GM23248 (cell line): ENCODE measurements around the gene SDK2. TPM values are rescaled to one million over a fixed set of nuclear protein-coding genes. Genes with fewer than 3 reads are reported as not detected.

Source experiments
- DNase-seq: peaks from one replicate; pipeline ENCODE4 v3.0.0-alpha.2; 2015
- H2AFZ ChIP-seq: fragments of 200-600 bp; sonication (generic); 2 replicates; pipeline ENCODE4 v1.6.1; 2016; ENCODE audit warnings: antibody characterized with exemption
- H3F3A ChIP-seq: fragments of 200-600 bp; sonication (generic); 2 replicates; pipeline ENCODE4 v1.6.1; 2016; ENCODE audit warnings: mild to moderate bottlenecking, antibody characterized with exemption, mixed run types; ENCODE audit not compliant: insufficient read depth
- H3K27ac ChIP-seq: fragments of 200-600 bp; sonication (generic); 2 replicates; pipeline ENCODE4 v1.5.1; 2016; ENCODE audit warnings: mild to moderate bottlenecking
- H3K27me3 ChIP-seq: fragments of 200-600 bp; sonication (generic); replicated peaks from 2 replicates; pipeline ENCODE4 v1.6.1; 2016; ENCODE audit warnings: mild to moderate bottlenecking; ENCODE audit not compliant: insufficient read depth
- H3K36me3 ChIP-seq: fragments of 200-600 bp; sonication (generic); 2 replicates; pipeline ENCODE4 v1.6.1; 2016; ENCODE audit warnings: low read depth, mild to moderate bottlenecking
- H3K4me1 ChIP-seq: fragments of 200-600 bp; sonication (generic); 2 replicates; pipeline ENCODE4 v1.6.1; 2016; ENCODE audit warnings: mild to moderate bottlenecking; ENCODE audit not compliant: insufficient read depth
- H3K4me2 ChIP-seq: fragments of 200-600 bp; sonication (generic); one replicate; pipeline ENCODE4 v1.6.1; 2016; ENCODE audit warnings: mild to moderate bottlenecking; ENCODE audit not compliant: unreplicated experiment
- H3K4me3 ChIP-seq: fragments of 200-600 bp; sonication (generic); 2 replicates; pipeline ENCODE4 v1.5.1; 2016; ENCODE audit warnings: mild to moderate bottlenecking
- H3K79me2 ChIP-seq: fragments of 200-600 bp; sonication (generic); 2 replicates; pipeline ENCODE4 v1.6.1; 2016; ENCODE audit warnings: mild to moderate bottlenecking; ENCODE audit not compliant: insufficient read depth
- H3K9ac ChIP-seq: fragments of 200-600 bp; sonication (generic); 2 replicates; pipeline ENCODE4 v1.6.1; 2016; ENCODE audit warnings: mild to moderate bottlenecking
- H3K9me2 ChIP-seq: fragments of 200-600 bp; sonication (generic); 2 replicates; pipeline ENCODE4 v1.6.1; 2016; ENCODE audit warnings: mixed run types, mild to moderate bottlenecking, moderate library complexity; ENCODE audit not compliant: insufficient read depth
- H3K9me3 ChIP-seq: fragments of 200-600 bp; sonication (generic); one replicate; pipeline ENCODE4 v1.6.1; 2017; ENCODE audit warnings: low read depth
- H4K20me1 ChIP-seq: fragments of 200-600 bp; sonication (generic); 2 replicates; pipeline ENCODE4 v1.6.0; 2016; ENCODE audit not compliant: insufficient read depth
- EZH2 ChIP-seq: fragments of 200-600 bp; sonication (generic); IDR thresholded peaks from 2 replicates; pipeline ENCODE4 v1.6.1; 2018; ENCODE audit warnings: antibody characterized with exemption, mild to moderate bottlenecking; ENCODE audit not compliant: insufficient read depth, poor library complexity, severe bottlenecking
- EZH2phosphoT487 ChIP-seq: fragments of 200-600 bp; sonication (generic); IDR thresholded peaks from 2 replicates; pipeline ENCODE4 v1.6.1; 2018; ENCODE audit warnings: antibody characterized with exemption, moderate library complexity, mild to moderate bottlenecking, low read depth; ENCODE audit not compliant: insufficient read depth
- WGBS, 2 experiments: methylation state at CpG; one replicate each; pipeline ENCODE4 v1.1.6; 2015 to 2017; ENCODE audit warnings: low lambda C conversion rate in 2 of 2, low coverage in 1 of 2; ENCODE audit errors: missing lambda C conversion rate in 2 of 2; 5-methylcytosine and 5-hydroxymethylcytosine counted together
- in situ Hi-C: fragments of 300-500 bp; cut with MboI; formaldehyde crosslinking; loops from 2 replicates; pipeline ENCODE4 v1.15.0; 2020
- polyA plus RNA-seq: library from polyadenylated mRNA; unstranded; fragments of >200 nt; fragmentation: Nextera tagmentation; extraction: Ambion mirVana; gene quantifications from 2 replicates; pipeline ENCODE4 v1.2.1, GENCODE V29; 2016
- total RNA-seq: library from RNA; depleted of rRNA; stranded (reverse); fragments of >200 nt; shearing (Covaris generic); gene quantifications from 2 replicates; pipeline ENCODE4 v1.2.3, GENCODE V29; 2014

SDK2 gene
- total and polyA plus RNA-seq, 2 experiments from 2014 or later, result under 0.01 to 0.03 TPM

DNA sequence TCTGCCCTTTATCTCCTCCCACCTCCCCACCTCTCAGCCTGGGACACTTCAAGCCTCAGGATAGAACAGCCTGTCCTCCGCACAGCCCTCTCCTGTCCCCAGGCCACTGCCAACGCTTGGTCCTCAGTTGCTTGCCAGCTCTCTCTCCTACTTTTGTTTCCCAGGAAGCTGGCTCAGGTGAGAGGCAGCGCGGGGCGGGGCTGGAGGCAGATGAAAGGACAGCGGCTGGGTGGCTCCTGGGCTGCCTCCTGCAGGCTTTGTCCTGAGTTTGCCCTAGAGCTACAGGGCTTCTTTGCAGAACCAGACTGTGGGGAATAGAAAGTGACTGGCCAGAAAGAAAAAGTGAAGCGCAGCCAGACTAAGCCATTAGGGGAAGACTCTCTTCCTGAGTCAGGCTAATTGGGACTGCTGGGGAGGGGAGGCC lies 284.2 kb downstream of the SDK2 start:
- 94 to 97% methylated on average over 7 of the region's 7 CpGs for WGBS, 2 experiments
- no peaks in the 10 kb centered on the region for H3K79me2 ChIP-seq
- H3K4me2 ChIP-seq, result no peak overlapping the region
- no peaks in the 10 kb centered on the region for H3K36me3 ChIP-seq
- no peaks in the 10 kb centered on the region for H3K9me2 ChIP-seq
- H3K9me3 ChIP-seq, result no peaks in the 10 kb centered on the region
- no peak for TF ChIP-seq EZH2phosphoT487
- TF ChIP-seq EZH2, result no peak
- H3K4me3 ChIP-seq, result no peak overlapping the region
- in situ Hi-C loops, result loop anchor here (25.0 kb wide), 2 partner anchors 648 to 773 kb away; no protein-coding TSS in a partner anchor
- H3K27ac ChIP-seq, result no peak overlapping the region
- H3K4me1 ChIP-seq, result no peaks in the 10 kb centered on the region
- no peaks in the 10 kb centered on the region for H3F3A ChIP-seq
- H3K9ac ChIP-seq, result no peak overlapping the region
- no peak for DNase-seq
- H2AFZ ChIP-seq, result no peak overlapping the region
- H4K20me1 ChIP-seq, result no peaks in the 10 kb centered on the region
- no peaks in the 10 kb centered on the region; the same call in 1 of the 2 replicates for H3K27me3 ChIP-seq

DNA sequence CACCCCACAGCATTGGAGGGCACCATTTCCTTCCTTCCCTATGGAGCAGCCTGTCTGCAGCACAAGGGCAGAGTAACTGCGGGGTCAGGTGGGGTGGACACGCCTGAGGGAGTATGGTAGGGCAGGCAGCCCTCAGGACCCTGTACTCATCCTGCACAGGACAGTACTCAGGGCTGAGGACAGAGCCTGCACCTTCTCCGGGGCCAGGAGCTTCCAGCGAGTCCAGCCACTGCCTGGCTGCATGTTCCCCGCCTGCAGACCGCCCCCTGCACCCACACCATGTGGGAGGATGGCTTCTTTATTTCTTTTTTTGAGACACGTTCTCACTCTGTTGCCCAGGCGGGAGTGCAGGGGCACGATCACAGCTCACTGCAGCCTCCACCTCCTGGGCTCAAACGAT lies 284.9 kb downstream of the SDK2 start:
- H3K27ac ChIP-seq, result no peak overlapping the region
- 70 to 71% methylated on average over 10 of the region's 10 CpGs for WGBS, 2 experiments
- no peak overlapping the region for H3K4me3 ChIP-seq
- H3K4me2 ChIP-seq, result no peak overlapping the region
- no peaks in the 10 kb centered on the region; the same call in 1 of the 2 replicates for H3K27me3 ChIP-seq
- H3K9me2 ChIP-seq, result no peaks in the 10 kb centered on the region
- H3K36me3 ChIP-seq, result no peaks in the 10 kb centered on the region
- H2AFZ ChIP-seq, result no peak overlapping the region
- no peak overlapping the region for H3K9ac ChIP-seq
- no peaks in the 10 kb centered on the region for H3K79me2 ChIP-seq
- no peaks in the 10 kb centered on the region for H3F3A ChIP-seq
- H3K9me3 ChIP-seq, result no peaks in the 10 kb centered on the region
- H4K20me1 ChIP-seq, result no peaks in the 10 kb centered on the region
- DNase-seq, result no peak
- in situ Hi-C loops, result loop anchor here (25.0 kb wide), 2 partner anchors 647 to 772 kb away; no protein-coding TSS in a partner anchor
- TF ChIP-seq EZH2 (no peak), EZH2phosphoT487 (no peak)
- H3K4me1 ChIP-seq, result no peaks in the 10 kb centered on the region

DNA sequence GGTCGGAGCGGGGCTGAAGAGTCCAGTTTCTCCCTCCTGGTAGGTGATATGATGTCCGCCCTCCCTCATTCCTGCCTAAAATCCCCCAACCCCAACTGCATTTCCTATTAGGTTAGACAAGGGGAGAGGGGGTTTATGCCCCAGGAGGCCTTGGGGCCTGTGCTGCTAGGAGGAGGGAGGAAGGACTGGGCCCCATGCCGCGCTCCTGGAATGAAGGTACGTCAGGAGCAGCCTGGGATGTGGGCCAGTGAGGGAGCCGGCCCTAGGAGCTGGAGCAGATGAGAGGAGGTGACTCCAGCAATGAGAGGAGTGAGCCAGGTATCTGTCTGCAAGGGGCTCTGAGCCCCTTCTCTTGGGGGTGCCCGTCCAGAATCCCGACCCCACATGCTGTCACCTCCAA lies 285.6 kb downstream of the SDK2 start:
- no peak for DNase-seq
- Histone ChIP-seq H3K4me2 (no peak overlapping the region), H3K79me2 (no peaks in the 10 kb centered on the region), H2AFZ (no peak overlapping the region), H3K4me3 (no peak overlapping the region), H3K9me2 (no peaks in the 10 kb centered on the region), H3F3A (no peaks in the 10 kb centered on the region), H3K36me3 (no peaks in the 10 kb centered on the region), H3K9ac (no peak overlapping the region), H3K9me3 (no peaks in the 10 kb centered on the region), H4K20me1 (no peaks in the 10 kb centered on the region), H3K4me1 (no peaks in the 10 kb centered on the region), H3K27me3 (no peaks in the 10 kb centered on the region; the same call in 1 of the 2 replicates), H3K27ac (no peak overlapping the region)
- TF ChIP-seq EZH2phosphoT487 (no peak), EZH2 (no peak)
- 69 to 76% methylated on average over 8 to 9 of the region's 9 CpGs for WGBS, 2 experiments
- in situ Hi-C loops, result loop anchor here (25.0 kb wide), 2 partner anchors 646 to 771 kb away; no protein-coding TSS in a partner anchor

DNA sequence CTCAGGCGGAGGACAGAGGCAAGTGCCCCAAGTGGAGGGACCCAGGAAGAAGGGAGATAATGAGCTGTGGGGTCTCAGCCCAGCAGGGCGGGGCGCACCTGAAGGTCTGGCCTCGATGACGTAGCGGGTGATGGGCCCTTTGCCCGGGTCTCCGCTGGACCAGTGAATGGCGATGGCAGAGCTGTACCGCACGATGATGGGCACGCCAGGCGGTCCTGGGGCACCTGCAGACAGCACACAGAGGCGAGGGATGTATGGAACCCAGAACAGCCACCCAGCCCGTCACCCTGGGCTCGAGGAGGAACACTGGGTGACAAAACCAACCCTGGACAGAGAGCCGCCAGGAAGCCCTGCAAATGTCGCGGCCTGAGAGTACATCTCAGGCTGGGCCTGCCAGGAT lies 286.3 kb downstream of the SDK2 start:
- no peak overlapping the region for H3K27ac ChIP-seq
- no peaks in the 10 kb centered on the region for H3F3A ChIP-seq
- no peaks in the 10 kb centered on the region for H3K79me2 ChIP-seq
- WGBS, 2 experiments, result 86 to 90% methylated on average over 14 to 19 of the region's 19 CpGs
- no peaks in the 10 kb centered on the region for H3K36me3 ChIP-seq
- H3K9me2 ChIP-seq, result no peaks in the 10 kb centered on the region
- H3K9me3 ChIP-seq, result no peaks in the 10 kb centered on the region
- H3K4me1 ChIP-seq, result no peaks in the 10 kb centered on the region
- TF ChIP-seq EZH2phosphoT487 (no peak), EZH2 (no peak)
- no peak for DNase-seq
- no peak overlapping the region for H2AFZ ChIP-seq
- no peak overlapping the region for H3K4me3 ChIP-seq
- H4K20me1 ChIP-seq, result no peaks in the 10 kb centered on the region
- in situ Hi-C loops, result loop anchor here (25.0 kb wide), 2 partner anchors 646 to 771 kb away; no protein-coding TSS in a partner anchor
- no peaks in the 10 kb centered on the region; the same call in 1 of the 2 replicates for H3K27me3 ChIP-seq
- no peak overlapping the region for H3K9ac ChIP-seq
- no peak overlapping the region for H3K4me2 ChIP-seq
